NB4 (cell line): ENCODE measurements around the gene HEBP1.

Experiments
- MAX ChIP-seq: IDR thresholded peaks from 2 replicates; pipeline ENCODE4 v1.6.1; 2011; ENCODE audit warnings: low read depth, low read length
- MYC ChIP-seq: IDR thresholded peaks from 2 replicates; pipeline ENCODE4 v1.6.1; 2011; ENCODE audit warnings: low read depth, low read length
- POLR2A ChIP-seq: IDR thresholded peaks from 2 replicates; pipeline ENCODE4 v1.6.1; 2011; ENCODE audit warnings: mild to moderate bottlenecking; ENCODE audit not compliant: insufficient read length; ENCODE audit errors: extremely low read depth
- TF ChIP-seq, protein P1 (sequence below): IDR thresholded peaks from one replicate; pipeline ENCODE4 v1.5.1; 2012; ENCODE audit warnings: low read depth, low read length

DNA sequence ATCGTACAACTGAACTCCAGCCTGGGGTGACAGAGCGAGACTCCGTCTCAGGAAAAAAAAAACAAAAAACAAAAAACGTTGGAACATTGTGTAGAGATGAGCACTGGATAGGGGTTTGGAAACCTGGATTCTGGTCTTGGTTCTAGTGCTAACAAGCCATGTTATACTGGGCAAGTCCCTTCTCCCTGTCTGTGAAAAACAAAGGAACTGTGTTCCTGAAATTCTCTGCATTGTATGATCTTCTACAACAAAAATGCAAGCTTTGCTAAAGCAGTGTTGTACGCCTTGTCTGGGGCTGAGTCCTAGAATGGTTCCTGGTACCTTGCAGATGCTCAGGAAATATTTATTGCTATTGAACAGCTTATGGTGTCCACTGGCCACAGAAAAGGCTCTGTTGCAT lies 61.5 kb downstream of the HEBP1 start:
- TF ChIP-seq, protein P1, sequence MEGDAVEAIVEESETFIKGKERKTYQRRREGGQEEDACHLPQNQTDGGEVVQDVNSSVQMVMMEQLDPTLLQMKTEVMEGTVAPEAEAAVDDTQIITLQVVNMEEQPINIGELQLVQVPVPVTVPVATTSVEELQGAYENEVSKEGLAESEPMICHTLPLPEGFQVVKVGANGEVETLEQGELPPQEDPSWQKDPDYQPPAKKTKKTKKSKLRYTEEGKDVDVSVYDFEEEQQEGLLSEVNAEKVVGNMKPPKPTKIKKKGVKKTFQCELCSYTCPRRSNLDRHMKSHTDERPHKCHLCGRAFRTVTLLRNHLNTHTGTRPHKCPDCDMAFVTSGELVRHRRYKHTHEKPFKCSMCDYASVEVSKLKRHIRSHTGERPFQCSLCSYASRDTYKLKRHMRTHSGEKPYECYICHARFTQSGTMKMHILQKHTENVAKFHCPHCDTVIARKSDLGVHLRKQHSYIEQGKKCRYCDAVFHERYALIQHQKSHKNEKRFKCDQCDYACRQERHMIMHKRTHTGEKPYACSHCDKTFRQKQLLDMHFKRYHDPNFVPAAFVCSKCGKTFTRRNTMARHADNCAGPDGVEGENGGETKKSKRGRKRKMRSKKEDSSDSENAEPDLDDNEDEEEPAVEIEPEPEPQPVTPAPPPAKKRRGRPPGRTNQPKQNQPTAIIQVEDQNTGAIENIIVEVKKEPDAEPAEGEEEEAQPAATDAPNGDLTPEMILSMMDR = no peak
- TF ChIP-seq POLR2A = no peak
- no peak for TF ChIP-seq MAX
- TF ChIP-seq MYC = no peak
